NCI-H460 (cell line): ENCODE results near the gene ZNF75A. TPM values are rescaled to one million over a fixed set of nuclear protein-coding genes. Genes with fewer than 3 reads are reported as not detected.

Experiments used
- DNase-seq: peaks from one replicate; pipeline ENCODE4 v3.0.0-alpha.2; 2016; ENCODE audit warnings: low read depth; ENCODE audit errors: extremely low read depth
- total RNA-seq: library from RNA; depleted of rRNA; stranded (reverse); fragments of >200 nt; shearing (Covaris generic); gene quantifications from 2 replicates; pipeline ENCODE4 v1.2.3, GENCODE V29; 2014

The ZNF75A gene
- total RNA-seq, 1 experiment from 2014 or later = 24.9 TPM

DNA sequence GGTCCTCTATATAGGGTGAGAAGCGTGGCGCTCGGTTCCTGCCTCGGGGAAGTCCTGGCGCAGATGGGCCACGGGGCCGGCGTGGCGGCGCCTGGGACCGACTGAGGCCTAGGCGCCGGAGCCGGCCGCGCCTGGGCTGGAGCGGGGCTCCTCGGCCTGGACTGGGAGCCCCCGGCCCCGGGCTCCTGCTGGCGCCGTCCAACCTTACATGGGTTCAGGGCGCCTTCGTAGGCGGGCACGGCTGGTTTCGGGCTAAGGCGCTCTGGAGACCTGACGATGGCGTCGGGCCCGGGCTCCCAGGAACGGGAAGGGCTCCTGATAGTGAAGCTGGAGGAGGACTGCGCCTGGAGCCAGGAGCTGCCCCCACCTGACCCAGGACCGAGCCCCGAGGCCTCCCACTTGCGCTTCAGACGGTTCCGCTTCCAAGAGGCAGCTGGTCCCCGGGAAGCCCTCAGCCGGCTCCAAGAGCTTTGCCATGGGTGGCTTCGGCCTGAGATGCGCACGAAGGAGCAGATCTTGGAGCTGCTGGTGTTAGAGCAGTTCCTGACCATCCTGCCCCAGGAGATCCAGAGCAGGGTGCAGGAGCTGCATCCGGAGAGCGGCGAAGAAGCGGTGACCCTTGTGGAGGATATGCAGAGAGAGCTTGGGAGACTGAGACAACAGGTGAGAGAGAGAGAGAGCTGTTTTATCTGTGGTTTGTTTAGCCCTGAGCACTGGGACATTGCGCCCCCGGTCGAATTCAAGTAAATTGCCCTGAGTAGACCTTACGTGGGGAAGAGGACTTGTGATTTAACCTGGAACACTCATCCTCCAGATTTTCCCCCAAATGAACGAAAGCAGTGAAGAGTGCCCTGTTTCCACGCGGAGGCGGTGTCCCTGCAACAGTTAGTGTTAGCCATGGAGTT, 21.5 kb upstream of the ZNF75A start:
- DNase-seq = no peak

DNA sequence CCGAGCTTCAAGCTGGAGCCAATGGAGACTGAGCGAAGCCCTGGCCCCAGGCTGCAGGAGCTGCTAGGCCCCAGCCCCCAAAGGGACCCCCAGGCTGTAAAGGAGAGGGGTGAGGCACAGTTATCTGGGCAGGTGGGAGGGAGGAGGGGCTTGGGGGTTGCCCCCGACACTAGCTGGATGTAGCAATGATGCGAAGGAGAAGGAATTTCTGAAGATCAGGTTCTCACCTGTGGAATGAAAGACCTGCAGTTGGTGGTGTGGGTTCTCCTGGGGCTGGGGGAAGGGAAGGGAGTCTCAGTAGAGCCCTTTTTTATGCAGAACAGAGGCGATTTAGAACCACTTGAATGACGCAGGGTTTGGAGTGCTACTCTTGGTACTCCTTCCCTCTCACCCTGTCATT, 20.2 kb upstream of the ZNF75A start:
- no peak for DNase-seq

- no peak for DNase-seq
Measured at GRCh38 chr16:3289998-3290673, 15.2 kb upstream of the ZNF75A start.

GRCh38 chr16:3292604-3293003, 12.7 kb upstream of the ZNF75A start:
- DNase-seq = no peak

- no peak for DNase-seq
Measured at GRCh38 chr16:3295209-3295608, 10.1 kb upstream of the ZNF75A start.

GRCh38 chr16:3295783-3296182, 9.5 kb upstream of the ZNF75A start:
- DNase-seq = no peak

- DNase-seq = no peak
Measured at GRCh38 chr16:3304370-3304769, 927 bp upstream of the ZNF75A start.

- no peak for DNase-seq
Measured at GRCh38 chr16:3306078-3306477, 781 bp downstream of the ZNF75A start.

DNA sequence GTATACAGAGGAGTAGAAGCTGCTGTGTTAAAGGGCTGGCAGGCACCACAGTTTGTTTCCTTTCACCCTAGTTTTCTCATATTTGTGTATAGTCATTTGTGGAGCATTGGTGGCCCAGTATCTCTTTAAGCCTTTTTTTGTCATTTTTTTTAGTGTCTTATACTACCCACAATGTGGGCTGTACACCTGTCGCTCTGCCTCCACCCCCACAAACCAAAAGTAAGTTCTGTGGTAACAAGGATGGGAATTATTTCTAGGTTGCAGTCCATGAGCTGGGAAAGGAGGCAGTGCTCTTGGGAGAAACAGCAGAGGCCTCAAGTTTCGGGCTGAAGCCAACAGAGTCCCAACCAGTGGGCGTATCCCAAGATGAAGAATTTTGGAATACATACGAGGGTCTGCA, 6.2 kb downstream of the ZNF75A start:
- DNase-seq = no peak

DNA sequence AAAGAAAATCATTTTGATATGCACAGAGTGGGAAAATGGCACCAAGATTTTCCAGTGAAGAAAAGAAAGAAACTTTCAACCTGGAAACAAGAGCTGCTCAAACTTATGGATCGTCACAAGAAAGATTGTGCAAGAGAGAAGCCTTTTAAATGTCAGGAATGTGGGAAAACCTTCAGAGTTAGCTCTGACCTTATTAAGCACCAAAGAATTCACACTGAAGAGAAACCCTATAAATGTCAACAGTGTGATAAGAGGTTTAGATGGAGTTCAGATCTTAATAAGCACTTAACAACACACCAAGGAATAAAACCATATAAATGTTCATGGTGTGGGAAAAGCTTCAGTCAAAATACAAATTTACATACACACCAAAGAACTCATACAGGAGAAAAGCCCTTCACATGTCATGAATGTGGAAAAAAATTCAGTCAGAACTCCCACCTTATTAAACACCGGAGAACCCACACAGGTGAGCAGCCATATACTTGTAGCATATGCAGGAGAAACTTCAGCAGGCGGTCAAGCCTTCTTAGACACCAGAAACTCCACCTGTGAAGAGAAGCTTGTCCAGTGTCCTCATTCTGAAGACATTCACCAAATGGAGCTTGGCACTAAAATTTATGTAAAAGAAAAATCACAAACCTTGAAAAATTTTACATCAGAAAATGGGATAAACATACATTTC, 12.2 kb downstream of the ZNF75A start:
- DNase-seq = peak; percentile 4

- peak; percentile 14 for DNase-seq
Measured at GRCh38 chr16:3321816-3322215, 16.5 kb downstream of the ZNF75A start.

DNA sequence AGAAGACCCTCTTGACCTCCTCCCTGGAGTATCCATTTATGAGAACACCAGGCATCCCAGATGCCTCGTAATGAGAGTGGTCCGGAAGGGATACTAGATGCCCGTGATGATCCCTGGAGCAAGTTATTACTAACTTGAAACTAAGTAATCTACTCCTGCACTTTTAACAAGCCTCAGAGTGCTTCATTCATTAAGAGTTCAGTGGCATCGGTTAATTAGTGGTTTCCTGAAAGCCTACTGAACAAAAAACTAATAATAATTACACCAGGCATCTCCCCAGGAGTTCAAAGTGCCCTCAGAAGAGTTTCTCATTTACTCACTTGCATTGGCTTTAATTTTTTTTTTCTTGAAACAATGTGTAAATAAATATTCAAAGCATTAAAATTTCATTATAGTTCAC, 22.2 kb downstream of the ZNF75A start:
- DNase-seq = no peak

DNA sequence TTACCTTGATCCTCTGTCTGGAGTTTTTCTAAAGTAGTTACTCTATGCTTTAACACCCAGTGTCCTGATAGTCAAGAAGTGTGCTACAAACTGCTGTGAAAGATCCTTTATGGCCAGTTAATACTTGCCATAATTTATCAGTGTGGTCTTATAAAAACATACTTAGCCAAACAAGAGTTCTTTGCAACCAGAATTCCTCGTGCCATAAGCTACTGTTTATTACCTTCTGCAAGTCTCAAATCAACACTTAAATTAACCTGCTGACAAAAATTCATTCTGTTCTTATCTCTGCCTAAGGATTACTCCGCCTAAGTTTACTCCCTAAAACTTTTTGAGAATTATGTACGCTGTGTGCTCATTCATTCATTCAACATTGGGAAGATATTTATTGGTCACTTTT, 22.8 kb downstream of the ZNF75A start:
- no peak for DNase-seq

- DNase-seq = no peak
Measured at GRCh38 chr16:3328643-3329042, 23.3 kb downstream of the ZNF75A start.

- DNase-seq = no peak
Measured at GRCh38 chr16:3346041-3346440, 40.7 kb downstream of the ZNF75A start.

GRCh38 chr16:3347586-3347985, 42.3 kb downstream of the ZNF75A start:
- no peak for DNase-seq

DNA sequence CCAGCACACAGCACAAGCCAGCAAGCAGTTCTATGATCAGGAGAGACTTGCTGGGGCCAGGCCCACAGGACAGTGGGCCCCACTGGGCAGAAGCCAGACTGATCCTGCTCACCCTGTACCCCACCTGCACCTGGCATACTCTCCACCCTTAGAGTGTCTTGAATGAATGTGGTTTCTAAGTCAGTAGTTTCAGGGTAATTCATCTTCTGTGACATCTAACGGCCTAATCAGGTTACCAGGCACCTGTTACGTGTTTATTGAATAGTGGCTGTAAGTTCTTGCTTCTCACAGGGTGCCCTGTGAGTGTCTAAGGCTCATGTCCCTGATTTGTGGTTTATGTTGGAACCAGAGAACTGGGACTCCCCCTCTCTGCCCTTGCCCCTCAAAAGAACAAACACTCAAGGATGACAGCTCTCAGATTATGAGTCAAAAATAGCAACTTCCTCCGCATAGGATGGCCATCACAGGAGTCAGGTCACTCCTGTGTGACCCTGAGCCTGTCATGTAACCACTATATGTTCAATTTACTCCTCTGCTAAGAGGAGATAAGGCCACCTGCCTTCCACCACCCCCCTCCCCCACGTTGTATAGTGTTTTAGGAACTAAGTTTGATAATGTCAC, 43.4 kb downstream of the ZNF75A start:
- DNase-seq = no peak

DNA sequence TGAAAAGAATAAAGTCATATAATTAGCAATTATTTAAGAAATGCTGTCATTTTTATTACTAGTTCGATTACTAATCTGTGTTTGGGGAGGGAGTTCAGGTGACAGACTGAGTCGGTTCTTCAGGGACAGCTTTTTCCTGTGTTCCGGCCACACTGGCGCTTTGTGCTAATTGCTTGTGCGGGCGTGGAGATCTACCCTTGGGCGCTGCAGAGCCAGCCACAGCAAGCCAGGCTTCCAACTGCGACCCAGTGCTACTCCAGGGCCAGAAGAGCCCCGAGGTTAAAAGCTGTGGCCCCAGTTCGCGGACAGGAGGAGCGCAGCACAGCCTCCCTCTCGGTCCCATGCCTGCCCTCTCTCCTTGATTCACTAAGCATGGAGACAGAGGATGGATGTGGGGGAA, 43.9 kb downstream of the ZNF75A start:
- no peak for DNase-seq

GRCh38 chr16:3355589-3355988, 50.3 kb downstream of the ZNF75A start, which contains the start of gene OR2C1:
Gene OR2C1 (plus strand): TSS chr16:3355889. CDS start chr16:3355941, 52 bp downstream.
- no peak for DNase-seq

DNA sequence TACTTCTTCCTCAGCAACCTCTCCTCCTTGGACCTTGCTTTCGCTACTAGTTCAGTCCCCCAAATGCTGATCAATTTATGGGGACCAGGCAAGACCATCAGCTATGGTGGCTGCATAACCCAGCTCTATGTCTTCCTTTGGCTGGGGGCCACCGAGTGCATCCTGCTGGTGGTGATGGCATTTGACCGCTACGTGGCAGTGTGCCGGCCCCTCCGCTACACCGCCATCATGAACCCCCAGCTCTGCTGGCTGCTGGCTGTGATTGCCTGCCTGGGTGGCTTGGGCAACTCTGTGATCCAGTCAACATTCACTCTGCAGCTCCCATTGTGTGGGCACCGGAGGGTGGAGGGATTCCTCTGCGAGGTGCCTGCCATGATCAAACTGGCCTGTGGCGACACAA, 50.8 kb downstream of the ZNF75A start:
- DNase-seq = no peak

GRCh38 chr16:3358871-3359270, 53.6 kb downstream of the ZNF75A start:
- no peak for DNase-seq
